ENCODE data around the gene SLN. TPM values are rescaled to one million over a fixed set of nuclear protein-coding genes. Genes with fewer than 3 reads are reported as not detected.

SLN gene
- total RNA-seq, 1 donor from 2014 or later: 215 TPM

DNA sequence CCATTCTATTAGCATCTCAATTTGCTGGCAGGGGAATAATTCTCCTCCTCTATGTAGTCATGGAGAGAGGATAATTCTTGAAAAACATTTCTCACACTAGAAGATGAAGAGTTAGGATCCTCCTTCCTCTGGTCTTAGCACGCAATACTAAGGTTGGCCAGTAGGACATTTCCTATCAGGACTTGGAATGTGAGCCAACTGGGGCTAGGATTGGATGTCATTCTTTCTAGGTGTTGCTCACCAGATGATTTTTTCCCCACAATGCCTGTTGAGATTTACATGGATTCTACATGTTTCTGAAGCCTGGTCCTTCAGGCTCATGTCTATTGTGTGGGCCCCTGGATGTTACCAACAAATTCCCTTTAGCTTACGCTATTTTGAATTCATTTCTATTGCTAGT lies 28.0 kb downstream of the SLN start:
- no peak for DNase-seq

- no peak for DNase-seq
These were observed 28.8 kb downstream of the SLN start for GRCh38 chr11:107683061-107683460.

- DNase-seq: no peak
These were observed 29.3 kb downstream of the SLN start for GRCh38 chr11:107682572-107682971.

GRCh38 chr11:107682171-107682570 lies 29.7 kb downstream of the SLN start:
- no peak for DNase-seq

DNA sequence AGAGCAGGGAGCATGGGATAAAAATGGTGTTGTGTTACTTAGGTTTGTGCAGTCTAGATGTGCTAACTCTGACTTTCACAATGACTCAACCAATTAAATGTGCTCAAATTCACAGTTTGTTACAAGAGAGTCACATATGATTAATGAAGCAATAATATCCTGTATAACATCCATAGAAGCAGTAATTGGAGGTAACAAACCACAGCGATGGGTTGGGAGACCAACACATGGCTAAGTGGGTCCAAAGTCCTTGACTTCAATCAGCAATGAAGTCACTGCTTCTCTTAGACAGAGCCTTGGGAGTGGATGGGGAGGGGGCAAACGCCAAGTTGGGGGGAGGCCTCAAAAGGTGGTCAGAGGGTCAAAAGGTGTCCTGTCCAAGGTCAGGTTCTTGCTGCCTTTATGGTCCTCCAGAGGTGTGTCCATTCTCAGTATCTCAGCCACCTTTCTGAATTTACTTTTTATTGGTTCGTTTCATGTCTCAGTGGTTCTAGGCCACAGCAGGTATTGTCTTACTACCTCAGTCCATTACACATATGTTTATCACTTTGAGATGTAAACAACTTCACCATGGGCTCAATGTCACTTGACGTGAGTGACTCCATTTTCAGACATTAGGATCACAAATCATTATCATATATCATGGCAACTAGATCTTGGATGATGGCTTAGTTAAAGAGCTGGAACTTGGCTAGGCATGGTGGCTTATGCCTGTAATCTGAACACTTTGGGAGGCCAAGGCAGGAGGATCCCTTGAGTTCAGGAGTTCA lies 32.4 kb downstream of the SLN start:
- DNase-seq: no peak

DNA sequence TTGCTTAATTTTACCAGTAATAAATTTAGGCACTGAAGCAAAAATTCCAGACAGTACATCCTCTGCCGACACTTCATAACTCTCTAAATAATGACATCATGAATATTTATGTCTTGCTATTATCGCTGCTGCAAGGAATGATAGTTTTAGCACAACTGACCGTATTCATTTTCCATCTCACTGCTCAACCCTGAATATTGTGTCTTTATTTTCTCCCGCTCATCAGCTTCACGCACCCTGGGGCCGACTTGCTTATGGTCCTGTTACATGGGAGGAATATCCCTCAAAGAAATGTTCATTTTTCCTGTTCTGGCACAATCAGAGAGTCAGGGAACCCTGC lies 33.3 kb downstream of the SLN start:
- no peak for DNase-seq

DNA sequence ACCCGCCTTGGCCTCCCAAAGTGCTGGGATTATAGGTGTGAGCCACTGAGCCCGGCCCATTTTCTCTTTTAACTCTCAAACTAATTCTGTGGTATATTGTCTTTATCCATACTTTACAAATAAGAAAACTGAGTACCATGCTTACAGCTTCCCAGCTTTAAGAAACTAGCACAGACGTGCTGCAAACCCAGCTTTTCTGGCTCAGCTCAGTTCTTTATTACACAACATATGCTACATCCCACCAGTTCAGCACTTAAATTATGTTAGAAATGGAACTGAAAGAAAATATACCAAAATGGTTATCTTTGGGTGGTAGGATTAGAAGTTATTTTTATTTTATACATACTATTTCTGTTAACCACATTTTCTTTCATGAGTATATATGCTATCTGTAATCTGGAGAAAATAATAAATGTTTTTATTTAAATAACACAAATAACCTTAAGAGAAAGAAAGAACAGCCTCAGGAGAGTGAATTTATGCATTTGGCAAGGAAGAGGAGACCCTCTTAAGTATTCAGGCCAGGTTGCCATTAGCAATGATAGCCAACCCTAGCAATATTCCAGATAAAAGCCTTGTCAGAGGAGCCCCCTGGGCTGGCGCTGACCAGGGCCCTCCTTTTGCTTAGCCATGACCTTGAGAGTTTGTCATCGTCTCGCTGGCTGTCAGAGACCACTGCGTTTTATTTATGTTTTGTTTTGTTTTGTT lies 33.8 kb downstream of the SLN start:
- DNase-seq: no peak

DNA sequence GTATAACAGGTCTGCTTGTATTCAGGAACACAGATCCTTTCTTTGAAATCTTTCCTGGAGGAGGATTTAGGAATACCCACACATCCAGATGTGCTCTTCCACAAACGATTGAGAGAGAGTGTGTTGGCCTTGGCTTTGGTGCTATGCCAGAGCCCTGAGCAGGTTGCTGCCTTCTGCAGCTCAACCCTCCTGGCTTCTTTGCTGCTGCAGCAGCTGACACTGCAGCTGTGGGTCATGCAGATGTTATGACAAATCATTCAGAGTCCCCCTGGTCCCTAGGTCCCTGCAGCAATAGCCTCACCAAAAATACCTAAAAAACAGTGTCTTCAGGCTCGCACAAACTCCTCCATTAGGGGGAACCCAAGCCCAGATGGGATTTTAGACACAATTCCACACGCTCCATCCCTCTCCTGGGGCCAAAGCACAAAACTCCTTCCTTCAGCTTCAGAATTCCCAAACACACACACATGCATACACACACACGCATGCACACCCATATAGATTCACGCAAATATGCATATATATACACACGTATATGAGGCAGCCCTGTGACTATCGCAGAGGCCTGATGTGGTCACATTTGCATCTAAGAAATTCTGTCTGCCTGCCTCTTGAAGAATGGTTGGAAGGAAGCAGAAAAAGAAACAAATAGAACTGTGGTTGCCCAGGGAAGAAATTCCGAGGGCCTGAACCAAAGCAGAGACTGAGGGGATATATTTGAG lies 35.4 kb downstream of the SLN start:
- DNase-seq: no peak

- no peak for DNase-seq
These were observed 36.0 kb downstream of the SLN start for GRCh38 chr11:107675902-107676301.

DNA sequence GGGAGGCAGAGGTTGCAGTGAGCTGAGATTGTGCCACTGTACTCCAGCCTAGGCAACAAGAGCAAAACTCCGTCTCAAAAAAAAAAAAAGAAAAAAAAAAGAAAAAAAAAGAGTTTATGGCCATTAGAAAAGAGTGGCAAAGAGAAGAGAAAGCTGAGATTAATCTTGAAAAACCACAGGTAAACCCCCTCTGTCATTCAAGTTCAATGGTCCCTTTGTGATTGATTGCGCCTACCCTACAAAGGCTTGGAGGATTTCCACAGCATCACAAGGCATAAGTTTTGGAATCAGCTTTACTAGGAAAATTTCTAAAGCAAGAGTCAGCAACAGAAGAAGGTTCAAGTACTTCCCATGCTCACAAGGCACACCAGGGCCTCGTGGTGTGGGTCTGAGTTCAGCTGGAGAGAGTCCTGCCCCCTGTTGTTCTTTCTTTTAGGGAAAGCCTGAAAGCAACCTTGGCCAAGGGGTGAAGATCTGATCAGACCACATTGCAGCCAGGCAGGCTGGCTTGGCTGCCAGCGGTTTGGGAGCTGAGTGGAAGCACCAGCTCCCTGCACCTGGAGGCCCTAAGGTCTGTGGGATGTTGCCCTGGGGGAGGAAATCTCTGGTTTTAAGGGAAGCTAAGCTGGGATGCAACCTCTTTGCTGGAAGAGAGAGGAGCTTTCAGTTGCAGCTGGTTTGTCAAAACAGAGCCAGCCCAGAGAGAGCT lies 41.8 kb downstream of the SLN start:
- no peak for DNase-seq

- no peak for DNase-seq
These were observed 42.6 kb downstream of the SLN start for GRCh38 chr11:107669191-107669740.

GRCh38 chr11:107666911-107667613 lies 44.8 kb downstream of the SLN start:
- DNase-seq: no peak

GRCh38 chr11:107665018-107665417 lies 46.8 kb downstream of the SLN start:
- no peak for DNase-seq

- no peak for DNase-seq
These were observed 50.2 kb downstream of the SLN start for GRCh38 chr11:107661656-107662055.

GRCh38 chr11:107660066-107660465 lies 51.8 kb downstream of the SLN start:
- no peak for DNase-seq

DNA sequence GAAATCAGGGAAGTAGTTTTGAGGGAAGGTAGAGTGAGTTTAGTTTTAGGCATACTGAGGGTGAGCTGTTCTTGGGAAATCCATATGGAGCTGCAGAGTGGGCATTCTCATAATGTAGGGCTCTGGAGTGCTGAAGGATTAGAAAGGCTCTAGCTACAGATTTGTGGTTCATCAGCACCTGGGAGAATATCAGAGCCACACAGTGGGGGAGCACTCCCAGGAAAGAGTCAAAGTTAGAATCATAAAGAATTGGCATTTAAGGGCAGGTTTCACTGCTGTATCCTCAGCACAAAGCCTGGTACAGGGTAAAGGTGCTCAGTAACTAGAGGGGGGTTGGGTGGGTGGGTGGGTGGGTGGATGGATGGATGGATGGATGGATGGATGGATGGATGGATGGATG lies 52.5 kb downstream of the SLN start:
- no peak for DNase-seq

Other genes with a start within 250 kb of the SLN start
- 7.4 TPM for gene ALKBH8, start 146.3 kb downstream of the SLN start, total RNA-seq
- gene ELMOD1, start 120.9 kb downstream of the SLN start, total RNA-seq: 3.9 TPM
- gene SLC35F2, start 146.7 kb upstream of the SLN start, total RNA-seq: 11.7 TPM
- 0.79 TPM for gene RAB39A, start 216.4 kb upstream of the SLN start, total RNA-seq

Data from skin of body (tissue), 2 donors.